Kidney (tissue), 14 donors: ENCODE measurements around the gene CPNE8. TPM values are rescaled to one million over a fixed set of nuclear protein-coding genes. Genes with fewer than 3 reads are reported as not detected.

Source experiments
- DNase-seq, 5 donors: peaks; one replicate each; pipeline ENCODE4 v3.0.0-alpha.2; 2013 to 2020
- FAIRE-seq: peaks from 2 replicates; lab custom pipeline; 2012; peaks lifted over from hg19 to GRCh38; lab: Jason Lieb, UNC
- H3K27ac ChIP-seq, 2 donors: one replicate each; pipeline ENCODE4 v1.7.0; 2013; ENCODE audit warnings: low read depth in 2 of 2, low read length in 2 of 2, inconsistent platforms in 1 of 2
- H3K27me3 ChIP-seq: one replicate; pipeline ENCODE4 v1.7.1; 2013; ENCODE audit warnings: low read length, inconsistent platforms; ENCODE audit not compliant: control insufficient read depth, insufficient read depth
- H3K36me3 ChIP-seq, 3 donors: one replicate each; pipeline versions ENCODE4 v1.7.0 to v1.7.1; 2013; ENCODE audit warnings: low read length in 3 of 3, control low read depth in 1 of 3, inconsistent platforms in 1 of 3; ENCODE audit not compliant: insufficient read depth in 3 of 3, control insufficient read depth in 2 of 3
- H3K4me1 ChIP-seq, 3 donors: one replicate each; pipeline versions ENCODE4 v1.7.0 to v1.7.1; 2013; ENCODE audit warnings: low read length in 3 of 3, inconsistent platforms in 1 of 3, low read depth in 1 of 3; ENCODE audit not compliant: control insufficient read depth in 2 of 3, insufficient read depth in 2 of 3
- H3K4me3 ChIP-seq, 3 donors: one replicate each; pipeline versions ENCODE4 v1.7.0 to v1.8.1; 2013; ENCODE audit warnings: low read length in 3 of 3, control low read depth in 1 of 3, inconsistent platforms in 1 of 3
- H3K9ac ChIP-seq, 3 donors: one replicate each; pipeline versions ENCODE4 v1.7.0 to v1.7.1; 2013; ENCODE audit warnings: low read length in 3 of 3, control low read depth in 1 of 3, inconsistent platforms in 1 of 3
- H3K9me3 ChIP-seq, 3 donors: one replicate each; pipeline versions ENCODE4 v1.7.0 to v1.7.1; 2013; ENCODE audit warnings: low read length in 3 of 3, control low read depth in 1 of 3, inconsistent platforms in 1 of 3; ENCODE audit not compliant: control insufficient read depth in 2 of 3, insufficient read depth in 1 of 3
- CTCF ChIP-seq: IDR thresholded peaks from 3 replicates; pipeline ENCODE4 v1.5.1; 2012; ENCODE audit warnings: mild to moderate bottlenecking, moderate library complexity, borderline replicate concordance; ENCODE audit not compliant: insufficient read depth; ENCODE audit errors: extremely low read depth
- intact Hi-C: fragments of 100-400 bp; cut with DNase I; formaldehyde crosslinking; loops from one replicate; pipeline ENCODE4 v1.11.1; 2022
- polyA plus RNA-seq: library from polyadenylated mRNA; stranded (reverse); fragments of 350-450 nt; fragmentation: Illumina TruSeq; extraction: RNeasy Lipid Tissue Mini Kit (QIAGEN cat#74804); gene quantifications from one replicate; pipeline ENCODE4 v1.2.3, GENCODE V29; 2014; ENCODE audit warnings: low read depth, low replicate concordance; ENCODE audit not compliant: insufficient read depth
- total RNA-seq: library from RNA; stranded (reverse); fragmentation: NEBNext Ultra II Directional; extraction: Animal tissue kit (Norgen Biotek cat#: 25700); gene quantifications from one replicate; pipeline ENCODE4 v1.2.1, GENCODE V29; 2021
- donor health status: control.
- donor health status: control.
- donor health status: control.
- donor health status: control.
- donor health status: control.
- donor health status: DM: yes; HTN: yes; CAD: no.
- donor health status: Normal renal cell carcinoma (clear cell type).

The CPNE8 gene
- total and polyA plus RNA-seq, 2 donors from 2014 or later = 8.8 to 28.5 TPM

DNA sequence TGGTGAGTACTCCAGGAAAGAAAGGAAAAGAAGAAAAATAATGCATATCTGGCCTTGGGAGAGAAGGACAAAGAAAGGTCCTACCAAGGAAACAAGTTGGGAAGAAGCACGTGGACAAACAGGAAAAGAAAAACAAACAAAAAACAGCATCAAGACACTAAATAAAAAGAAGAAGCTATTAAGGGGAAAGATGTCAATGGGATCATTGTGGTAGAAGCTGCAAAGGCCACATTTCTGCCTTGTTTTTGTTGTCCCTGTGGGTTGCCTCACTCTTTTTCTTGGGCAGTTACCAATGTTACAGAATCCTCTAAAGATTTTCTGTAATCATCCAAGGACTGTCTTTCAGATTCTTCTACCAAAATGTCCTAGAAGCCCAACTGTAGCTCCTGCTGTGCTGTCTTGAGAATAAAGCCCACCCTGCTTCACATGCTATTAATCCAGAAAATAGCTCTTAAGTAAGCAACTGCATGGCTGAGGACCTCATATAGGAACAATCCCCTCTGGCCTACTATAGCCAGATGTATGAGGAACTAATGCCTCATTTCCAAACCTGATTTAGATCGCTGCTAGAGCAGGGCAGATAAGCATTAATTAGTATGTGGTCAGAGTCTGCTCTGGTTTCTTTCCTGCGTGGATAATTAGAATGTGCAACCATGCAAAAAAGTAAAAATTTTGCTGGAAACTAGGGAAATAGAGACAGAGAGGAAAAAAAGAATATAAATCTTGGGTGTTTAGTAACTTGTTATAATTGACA is 10.2 kb upstream of the CPNE8 start:
- peak in 2 of 5 donors; percentile 11 to 27 for DNase-seq

GRCh38 chr12:38912116-38912515 is 6.7 kb upstream of the CPNE8 start:
- H3K9ac ChIP-seq = no peak overlapping the region
- no peak overlapping the region for H3K4me3 ChIP-seq
- no peaks in the 10 kb centered on the region for H3K4me1 ChIP-seq
- no peaks in the 10 kb centered on the region for H3K36me3 ChIP-seq
- intact Hi-C loops = no loop called here
- no peak for FAIRE-seq
- no peaks in the 10 kb centered on the region for H3K27me3 ChIP-seq
- H3K27ac ChIP-seq = no peak overlapping the region
- no peaks in the 10 kb centered on the region for H3K9me3 ChIP-seq
- no peak for DNase-seq
- no peak for TF ChIP-seq CTCF

More for the DNA sequence above, 10.2 kb upstream of the CPNE8 start:
- Histone ChIP-seq H3K4me1 (no peaks in the 10 kb centered on the region), H3K9ac (no peak overlapping the region), H3K36me3 (no peaks in the 10 kb centered on the region), H3K4me3 (no peak overlapping the region), H3K27ac (no peak overlapping the region), H3K9me3 (no peaks in the 10 kb centered on the region), H3K27me3 (no peaks in the 10 kb centered on the region)
- intact Hi-C loops = no loop called here
- TF ChIP-seq CTCF = no peak
- FAIRE-seq = no peak

GRCh38 chr12:38911611-38912010 is 6.2 kb upstream of the CPNE8 start:
- Histone ChIP-seq H3K4me1 (no peaks in the 10 kb centered on the region), H3K9me3 (no peaks in the 10 kb centered on the region), H3K36me3 (no peaks in the 10 kb centered on the region), H3K4me3 (no peak overlapping the region), H3K27me3 (no peaks in the 10 kb centered on the region), H3K27ac (no peak overlapping the region), H3K9ac (no peak overlapping the region)
- no peak for DNase-seq
- peak; percentile 29 for FAIRE-seq
- TF ChIP-seq CTCF = peak; percentile 17
- intact Hi-C loops = no loop called here
